Thyroid gland (tissue), 4 donors: ENCODE results near the gene TMEM221. TPM values are rescaled to one million over a fixed set of nuclear protein-coding genes. Genes with fewer than 3 reads are reported as not detected.

Source experiments
- DNase-seq, 2 donors: peaks; one replicate each; pipeline ENCODE4 v3.0.0-alpha.2; 2019
- H3K27ac ChIP-seq, 3 donors: fragments of 200-600 bp; sonication (generic); 1 replicate in 2 of 3; 2 replicates in 1 of 3; pipeline ENCODE4 v1.5.1; 2016 to 2019; ENCODE audit warnings: mild to moderate bottlenecking in 1 of 3, moderate library complexity in 1 of 3
- H3K27me3 ChIP-seq: fragments of 200-600 bp; sonication (generic); one replicate; pipeline ENCODE4 v1.5.1; 2019
- H3K36me3 ChIP-seq, 2 donors: fragments of 200-600 bp; sonication (generic); one replicate each; pipeline ENCODE4 v1.5.1; 2016 to 2019
- H3K4me1 ChIP-seq, 2 donors: fragments of 200-600 bp; sonication (generic); one replicate each; pipeline ENCODE4 v1.5.1; 2017 to 2019
- H3K4me3 ChIP-seq, 3 donors: fragments of 200-600 bp; sonication (generic); replicated peaks in 1 of 3; 1 replicate in 2 of 3; 2 replicates in 1 of 3; pipeline ENCODE4 v1.5.1; 2016; ENCODE audit warnings: mild to moderate bottlenecking in 1 of 3
- H3K9me3 ChIP-seq: fragments of 200-600 bp; sonication (generic); one replicate; pipeline ENCODE4 v1.5.1; 2017
- CTCF ChIP-seq, 6 experiments: fragments of 200-600 bp in 3 of 6; fragments of 450-650 bp in 3 of 6; sonication (generic) in 3 of 6; IDR thresholded peaks; one replicate each; pipeline ENCODE4 v1.5.1; 2016 to 2019; ENCODE audit warnings: antibody characterized with exemption in 6 of 6, mild to moderate bottlenecking in 2 of 6, inconsistent platforms in 1 of 6, moderate library complexity in 1 of 6
- POLR2A ChIP-seq, 2 donors: fragments of 450-650 bp; IDR thresholded peaks; one replicate each; pipeline ENCODE4 v1.6.1; 2017; ENCODE audit warnings: antibody characterized with exemption in 2 of 2, mild to moderate bottlenecking in 2 of 2, moderate library complexity in 1 of 2
- WGBS, 2 donors: methylation state at CpG; one replicate each; pipeline ENCODE4 v1.1.5; 2017; 5-methylcytosine and 5-hydroxymethylcytosine counted together
- intact Hi-C: fragments of 100-400 bp; cut with DNase I; formaldehyde crosslinking; loops from one replicate; pipeline ENCODE4 v1.15.1; 2023
- total RNA-seq, 4 donors: library from RNA; depleted of rRNA; stranded (reverse); fragments of >200 nt; gene quantifications; one replicate each; pipeline ENCODE4 v1.2.3, GENCODE V29; 2016

TMEM221 gene
- total RNA-seq, 4 donors from 2014 or later = 0.56 TPM; not detected in 3

- Histone ChIP-seq H3K9me3 (no peaks in the 10 kb centered on the region), H3K27ac (no peak overlapping the region), H3K4me1 (peaks cover 11% of the 10 kb centered on the region in 2 donors), H3K4me3 (no peak overlapping the region), H3K36me3 (peaks cover 0 to 8% of the 10 kb centered on the region in 2 donors), H3K27me3 (no peaks in the 10 kb centered on the region)
- 93 to 98% methylated on average over 13 to 14 of the region's 20 CpGs for WGBS, 2 donors
- intact Hi-C loops = no loop called here
- TF ChIP-seq POLR2A (IDR thresholded peaks at IDR 0.05) (no peak), CTCF (IDR thresholded peaks at IDR 0.05) (no peak)
- no peak for DNase-seq
Measured at GRCh38 chr19:17423429-17424208, 24.8 kb downstream of the TMEM221 start.

GRCh38 chr19:17421942-17422341, 26.5 kb downstream of the TMEM221 start:
- Histone ChIP-seq H3K27ac (no peak overlapping the region), H3K27me3 (no peaks in the 10 kb centered on the region), H3K9me3 (no peaks in the 10 kb centered on the region), H3K4me1 (peaks cover 11% of the 10 kb centered on the region in 2 donors), H3K4me3 (no peak overlapping the region), H3K36me3 (peaks cover 0 to 8% of the 10 kb centered on the region in 2 donors)
- intact Hi-C loops = no loop called here
- 97 to 98% methylated on average over 4 of the region's 4 CpGs for WGBS, 2 donors
- no peak for TF ChIP-seq CTCF (IDR thresholded peaks at IDR 0.05)
- TF ChIP-seq POLR2A (IDR thresholded peaks at IDR 0.05) = no peak
- DNase-seq = no peak

DNA sequence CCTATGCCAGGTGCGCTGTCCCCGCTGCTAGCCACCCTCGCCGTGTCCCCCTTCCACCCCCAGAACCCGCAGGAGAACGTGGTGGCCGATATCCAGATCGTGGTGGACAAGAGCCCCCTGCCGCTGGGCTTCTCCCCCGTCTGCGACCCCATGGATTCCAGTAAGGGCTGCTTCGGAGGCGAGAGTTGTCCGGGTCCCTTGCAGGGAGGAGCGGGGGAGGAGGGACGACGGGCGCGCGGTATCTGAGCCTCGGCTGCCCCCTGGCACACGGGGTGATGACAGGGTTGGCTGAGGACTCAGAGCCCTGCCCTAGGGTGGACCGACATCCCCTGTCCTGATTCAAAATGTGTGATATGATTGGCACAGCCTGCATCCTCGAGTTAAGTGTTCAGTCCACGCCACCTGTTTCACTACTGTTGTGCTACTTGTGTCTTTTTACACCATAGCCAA, 28.0 kb downstream of the TMEM221 start:
- intact Hi-C loops = no loop called here
- Histone ChIP-seq H3K4me1 (peaks cover 11% of the 10 kb centered on the region in 2 donors), H3K27me3 (no peaks in the 10 kb centered on the region), H3K4me3 (peak overlapping the region; percentile 74 to 94 (median 85)), H3K9me3 (no peaks in the 10 kb centered on the region), H3K27ac (peak overlapping the region in 2 of 3 donors; percentile 32 to 68), H3K36me3 (peaks cover 0 to 8% of the 10 kb centered on the region in 2 donors)
- peak; percentile 10 to 22 for DNase-seq
- TF ChIP-seq CTCF (IDR thresholded peaks at IDR 0.05) (no peak), POLR2A (IDR thresholded peaks at IDR 0.05) (no peak)
- WGBS, 2 donors = 9 to 11% methylated on average over 7 to 17 of the region's 25 CpGs

- intact Hi-C loops = no loop called here
- 0 to 1% methylated on average over 22 to 25 of the region's 85 CpGs for WGBS, 2 donors
- H3K9me3 ChIP-seq = no peaks in the 10 kb centered on the region
- peaks cover 0 to 8% of the 10 kb centered on the region in 2 donors for H3K36me3 ChIP-seq
- H3K4me1 ChIP-seq = peaks cover 8 to 10% of the 10 kb centered on the region in 2 donors
- DNase-seq = peak; percentile 98 to 99
- peak within 1 kb of the TSS; percentile 66 to 86 (median 68) for H3K27ac ChIP-seq
- no peaks in the 10 kb centered on the region for H3K27me3 ChIP-seq
- H3K4me3 ChIP-seq = peak within 1 kb of the TSS; percentile 74 to 94 (median 85)
- peak in 1 of 2 donors; percentile 52 for TF ChIP-seq POLR2A (IDR thresholded peaks at IDR 0.05)
- no peak for TF ChIP-seq CTCF (IDR thresholded peaks at IDR 0.05)
Measured at GRCh38 chr19:17419621-17420474, 28.6 kb downstream of the TMEM221 start, which contains the start of gene MVB12A. Gene MVB12A, plus strand, starts transcription at chr19:17420047. Its CDS starts 89 bp downstream, at chr19:17420136.
